Activated CD8-positive, alpha-beta T cell treated with anti-CD3 and anti-CD28 coated beads for 36 hours (primary cell): ENCODE data around the gene SOHLH1. TPM values are rescaled to one million over a fixed set of nuclear protein-coding genes. Genes with fewer than 3 reads are reported as not detected.

Experiments
- ATAC-seq: fragments of 200-7000 bp; cut with Tn5 transposase; one replicate; pipeline ENCODE4 v1.10.0; 2021; ENCODE audit warnings: mild to moderate bottlenecking, moderate library complexity
- CTCF ChIA-PET: fragments of 350-600 bp; sonication (Branson Sonifier 250); formaldehyde crosslinking; loops from one replicate; lab custom pipeline; 2021; ENCODE audit warnings: antibody characterized with exemption; lab: Charles Lee
- POLR2A ChIA-PET: fragments of 350-600 bp; sonication (Branson Sonifier 250); formaldehyde crosslinking; loops from one replicate; lab custom pipeline; 2021; ENCODE audit warnings: antibody characterized with exemption; lab: Charles Lee
- DNase-seq: peaks from one replicate; pipeline ENCODE4 v3.0.0-alpha.2; 2020
- H3K27ac Mint-ChIP-seq: one replicate; pipeline ENCODE4 v1.8.0; 2021; ENCODE audit warnings: mild to moderate bottlenecking, mixed read lengths
- H3K27me3 Mint-ChIP-seq: one replicate; pipeline ENCODE4 v1.8.0; 2021; ENCODE audit warnings: mixed read lengths
- H3K36me3 Mint-ChIP-seq: one replicate; pipeline ENCODE4 v1.8.0; 2021; ENCODE audit warnings: low read depth, mixed read lengths
- H3K4me1 Mint-ChIP-seq: one replicate; pipeline ENCODE4 v1.8.0; 2021; ENCODE audit warnings: low read depth, mixed read lengths
- H3K4me3 Mint-ChIP-seq: one replicate; pipeline ENCODE4 v1.8.0; 2021; ENCODE audit warnings: mild to moderate bottlenecking, moderate library complexity, mixed read lengths
- H3K9me3 Mint-ChIP-seq: one replicate; pipeline ENCODE4 v1.8.0; 2021; ENCODE audit warnings: mixed read lengths
- intact Hi-C: fragments of 100-400 bp; cut with micrococcal nuclease; formaldehyde crosslinking; loops from one replicate; pipeline ENCODE4 v1.10.0; 2022
- total RNA-seq, 2 experiments: library from RNA; stranded (reverse); gene quantifications; one replicate each; pipeline ENCODE4 v1.2.3, GENCODE V29; 2021
- TF ChIP-seq, protein P1 (sequence below): fragments of 200-600 bp; IDR thresholded peaks from one replicate; pipeline ENCODE4 v1.8.0; 2022; ENCODE audit warnings: antibody characterized with exemption, mild to moderate bottlenecking

The SOHLH1 gene
- total RNA-seq, 2 experiments from 2014 or later = not detected

DNA sequence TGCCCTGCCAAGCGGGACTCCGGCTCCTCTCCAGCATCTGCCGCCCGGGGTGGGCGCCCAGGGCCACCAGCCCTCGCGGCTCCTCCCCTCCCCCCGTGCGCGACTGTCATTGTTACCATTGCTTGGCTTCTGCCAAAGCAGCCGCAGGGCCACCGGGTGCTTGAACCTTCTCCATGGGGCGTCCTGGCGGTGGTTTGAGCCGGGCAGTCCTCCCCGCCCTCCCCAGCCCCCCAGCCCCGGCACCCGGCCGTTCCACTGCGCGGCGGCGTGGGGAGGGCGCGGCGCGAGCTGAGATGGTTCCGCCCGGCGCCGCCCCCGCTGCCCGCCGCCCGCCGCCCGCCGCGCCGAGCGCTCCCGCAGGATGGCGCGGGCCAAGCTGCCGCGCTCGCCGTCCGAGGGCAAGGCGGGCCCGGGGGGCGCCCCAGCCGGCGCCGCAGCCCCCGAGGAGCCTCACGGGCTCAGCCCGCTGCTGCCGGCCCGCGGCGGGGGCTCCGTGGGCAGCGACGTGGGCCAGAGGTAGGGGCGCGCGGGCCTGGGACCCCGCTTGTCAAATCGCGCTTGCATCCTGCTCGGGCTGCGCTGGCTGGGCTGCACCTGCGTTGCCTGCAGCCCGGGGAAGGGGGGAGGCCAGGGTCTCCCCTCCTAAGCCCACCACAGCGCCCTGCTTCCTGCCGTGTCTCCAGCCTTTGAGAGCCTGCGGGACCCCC is 37.1 kb upstream of the SOHLH1 start:
- no peak for ATAC-seq
- POLR2A ChIA-PET = no interaction called here

DNA sequence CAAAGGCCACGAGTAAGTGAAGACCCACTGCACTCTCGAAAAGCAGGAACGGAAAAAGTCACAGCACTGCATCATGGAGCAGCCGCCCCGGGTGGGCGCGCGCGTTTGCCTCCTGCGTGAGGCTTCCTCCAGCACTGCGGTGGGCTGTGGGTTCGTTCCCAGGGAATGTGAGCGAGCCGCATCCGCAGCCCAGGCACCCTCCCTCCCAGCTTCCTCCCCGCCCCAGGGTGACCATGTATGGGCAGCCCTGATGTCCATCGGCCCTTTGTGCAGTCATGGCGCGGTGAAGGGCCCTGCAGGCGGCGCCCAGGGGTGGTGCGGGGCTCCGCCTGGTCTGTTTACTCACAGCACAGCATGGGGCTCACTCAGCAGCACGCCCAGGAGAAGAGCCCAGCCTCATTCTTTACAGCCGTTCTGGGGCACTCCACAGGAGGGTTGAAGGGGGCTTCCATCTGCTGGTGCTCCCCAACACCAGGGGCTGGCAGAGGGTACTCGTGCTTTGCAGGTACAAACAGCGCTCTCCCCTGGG is 35.4 kb upstream of the SOHLH1 start:
- TF ChIP-seq, protein P1, sequence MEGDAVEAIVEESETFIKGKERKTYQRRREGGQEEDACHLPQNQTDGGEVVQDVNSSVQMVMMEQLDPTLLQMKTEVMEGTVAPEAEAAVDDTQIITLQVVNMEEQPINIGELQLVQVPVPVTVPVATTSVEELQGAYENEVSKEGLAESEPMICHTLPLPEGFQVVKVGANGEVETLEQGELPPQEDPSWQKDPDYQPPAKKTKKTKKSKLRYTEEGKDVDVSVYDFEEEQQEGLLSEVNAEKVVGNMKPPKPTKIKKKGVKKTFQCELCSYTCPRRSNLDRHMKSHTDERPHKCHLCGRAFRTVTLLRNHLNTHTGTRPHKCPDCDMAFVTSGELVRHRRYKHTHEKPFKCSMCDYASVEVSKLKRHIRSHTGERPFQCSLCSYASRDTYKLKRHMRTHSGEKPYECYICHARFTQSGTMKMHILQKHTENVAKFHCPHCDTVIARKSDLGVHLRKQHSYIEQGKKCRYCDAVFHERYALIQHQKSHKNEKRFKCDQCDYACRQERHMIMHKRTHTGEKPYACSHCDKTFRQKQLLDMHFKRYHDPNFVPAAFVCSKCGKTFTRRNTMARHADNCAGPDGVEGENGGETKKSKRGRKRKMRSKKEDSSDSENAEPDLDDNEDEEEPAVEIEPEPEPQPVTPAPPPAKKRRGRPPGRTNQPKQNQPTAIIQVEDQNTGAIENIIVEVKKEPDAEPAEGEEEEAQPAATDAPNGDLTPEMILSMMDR = no peak
- Mint-ChIP-seq H3K27me3 (peaks cover 5% of the 10 kb centered on the region), H3K36me3 (no peaks in the 10 kb centered on the region), H3K4me3 (no peak overlapping the region), H3K4me1 (no peaks in the 10 kb centered on the region), H3K9me3 (peaks cover 15% of the 10 kb centered on the region), H3K27ac (no peak overlapping the region)
- intact Hi-C loops = no loop called here
- CTCF ChIA-PET = no interaction called here
- POLR2A ChIA-PET = no interaction called here
- DNase-seq (no peak), ATAC-seq (no peak)

More for the DNA sequence above, 37.1 kb upstream of the SOHLH1 start:
- Mint-ChIP-seq H3K4me3 (no peak overlapping the region), H3K27me3 (peaks cover 5% of the 10 kb centered on the region), H3K4me1 (no peaks in the 10 kb centered on the region), H3K36me3 (no peaks in the 10 kb centered on the region), H3K9me3 (peaks cover 9% of the 10 kb centered on the region), H3K27ac (no peak overlapping the region)
- intact Hi-C loops = no loop called here
- no peak for DNase-seq
- TF ChIP-seq, protein P1 = no peak
- CTCF ChIA-PET = no interaction called here

DNA sequence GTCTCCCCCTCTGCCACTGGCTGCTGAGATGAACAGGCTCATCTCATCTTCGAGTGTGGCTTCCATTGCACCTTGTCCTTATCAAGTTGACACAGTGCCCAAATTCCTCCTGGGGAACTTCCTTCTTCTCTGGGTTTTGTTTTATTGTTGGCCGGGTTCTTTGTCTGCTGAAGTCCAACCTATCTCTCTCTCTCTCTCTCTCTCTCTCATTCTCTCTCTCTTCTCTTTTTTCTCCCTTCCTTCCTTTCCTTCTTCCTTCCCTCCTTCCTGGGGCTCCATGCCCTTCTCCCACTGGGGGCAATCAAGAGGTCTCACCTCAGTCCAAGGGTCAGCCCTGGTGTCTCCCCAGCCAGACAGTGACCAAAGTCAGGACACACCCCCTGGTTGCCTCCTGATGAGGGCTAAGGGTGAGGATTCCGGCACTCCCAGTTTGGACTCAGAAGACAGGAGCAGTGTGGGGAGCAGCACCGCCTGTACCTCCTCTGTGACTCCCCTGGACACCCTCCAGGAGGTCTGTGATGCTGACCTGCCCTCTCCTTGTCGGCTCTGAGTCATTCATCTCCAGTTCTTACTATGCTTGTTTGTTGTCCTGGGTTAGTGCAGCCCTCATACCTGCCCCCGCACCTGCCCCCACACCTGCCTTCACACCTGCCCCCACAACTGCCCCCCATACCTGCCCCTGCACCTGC is 33.4 kb upstream of the SOHLH1 start:
- Mint-ChIP-seq H3K9me3 (peaks cover 15% of the 10 kb centered on the region), H3K4me1 (no peaks in the 10 kb centered on the region), H3K27ac (no peak overlapping the region), H3K36me3 (no peaks in the 10 kb centered on the region), H3K4me3 (no peak overlapping the region), H3K27me3 (peaks cover 6% of the 10 kb centered on the region)
- intact Hi-C loops = no loop called here
- TF ChIP-seq, protein P1 = no peak
- ATAC-seq (no peak), DNase-seq (no peak)
- CTCF ChIA-PET = no interaction called here
- POLR2A ChIA-PET = no interaction called here

DNA sequence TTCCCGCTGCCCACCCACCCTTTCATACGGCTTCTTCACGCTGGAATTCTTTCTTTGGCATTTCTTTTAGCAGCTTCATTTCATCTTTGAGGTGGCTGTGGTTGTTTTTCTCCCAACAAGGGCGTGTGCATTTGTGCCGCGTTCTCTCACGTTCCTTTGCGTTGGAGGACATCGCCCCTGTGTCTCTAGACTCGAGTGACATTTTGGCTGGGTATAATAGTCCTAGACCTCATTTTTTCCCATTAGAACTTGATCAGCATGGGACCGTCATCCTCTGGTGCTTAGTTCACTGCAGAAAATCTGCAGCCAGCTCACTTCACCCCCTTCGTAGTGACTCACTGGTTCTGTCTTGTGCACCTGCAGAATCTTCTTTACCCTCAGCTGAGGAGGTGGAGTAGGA is 32.2 kb upstream of the SOHLH1 start:
- H3K27ac Mint-ChIP-seq = no peak overlapping the region
- ChIA-PET POLR2A (no interaction called here), CTCF (no interaction called here)
- H3K4me1 Mint-ChIP-seq = no peaks in the 10 kb centered on the region
- intact Hi-C loops = no loop called here
- no peaks in the 10 kb centered on the region for H3K36me3 Mint-ChIP-seq
- TF ChIP-seq, protein P1 = no peak
- H3K27me3 Mint-ChIP-seq = peaks cover 1% of the 10 kb centered on the region
- no peak for ATAC-seq
- H3K4me3 Mint-ChIP-seq = no peak overlapping the region
- H3K9me3 Mint-ChIP-seq = peaks cover 15% of the 10 kb centered on the region
- DNase-seq = no peak

DNA sequence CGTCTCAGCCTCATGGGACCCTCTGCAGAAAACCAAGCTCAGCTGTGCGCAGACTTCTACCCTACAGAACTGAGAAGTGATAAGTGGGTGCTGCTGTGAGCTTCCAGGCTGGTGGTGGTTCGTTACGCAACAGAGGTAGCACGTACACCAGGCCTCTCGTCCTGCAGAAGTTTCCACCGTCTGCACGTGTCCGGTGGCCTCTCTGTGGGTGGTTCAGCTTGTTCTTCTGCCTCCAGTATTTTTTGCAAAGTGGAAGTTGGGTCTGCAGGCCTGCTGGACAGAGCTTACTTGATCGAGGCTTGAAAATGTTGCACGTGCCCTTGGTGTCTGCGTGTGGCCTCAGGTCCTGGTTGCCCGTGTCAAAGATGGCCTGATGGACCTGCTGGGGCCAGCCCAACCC is 30.2 kb upstream of the SOHLH1 start:
- Mint-ChIP-seq H3K9me3 (peaks cover 15% of the 10 kb centered on the region), H3K27me3 (peaks cover 1% of the 10 kb centered on the region), H3K4me1 (no peaks in the 10 kb centered on the region), H3K36me3 (no peaks in the 10 kb centered on the region), H3K4me3 (no peak overlapping the region), H3K27ac (no peak overlapping the region)
- DNase-seq = no peak
- POLR2A ChIA-PET = no interaction called here
- intact Hi-C loops = no loop called here
- CTCF ChIA-PET = no interaction called here
- ATAC-seq = no peak
- TF ChIP-seq, protein P1 = no peak
